ENCODE data around the gene INSC. TPM values are rescaled to one million over a fixed set of nuclear protein-coding genes. Genes with fewer than 3 reads are reported as not detected.

INSC gene
- total RNA-seq, 2 experiments from 2014 or later, result not detected

- ChIA-PET CTCF (no interaction called here), POLR2A (no interaction called here)
- DNase-seq (no peak), ATAC-seq (ENCODE audit: poor library complexity) (no peak)
- H3K27ac ChIP-seq (ENCODE audit: low read depth in 1 of 2, low read length in 2 of 2), result no peak overlapping the region
- TF ChIP-seq, protein P1, sequence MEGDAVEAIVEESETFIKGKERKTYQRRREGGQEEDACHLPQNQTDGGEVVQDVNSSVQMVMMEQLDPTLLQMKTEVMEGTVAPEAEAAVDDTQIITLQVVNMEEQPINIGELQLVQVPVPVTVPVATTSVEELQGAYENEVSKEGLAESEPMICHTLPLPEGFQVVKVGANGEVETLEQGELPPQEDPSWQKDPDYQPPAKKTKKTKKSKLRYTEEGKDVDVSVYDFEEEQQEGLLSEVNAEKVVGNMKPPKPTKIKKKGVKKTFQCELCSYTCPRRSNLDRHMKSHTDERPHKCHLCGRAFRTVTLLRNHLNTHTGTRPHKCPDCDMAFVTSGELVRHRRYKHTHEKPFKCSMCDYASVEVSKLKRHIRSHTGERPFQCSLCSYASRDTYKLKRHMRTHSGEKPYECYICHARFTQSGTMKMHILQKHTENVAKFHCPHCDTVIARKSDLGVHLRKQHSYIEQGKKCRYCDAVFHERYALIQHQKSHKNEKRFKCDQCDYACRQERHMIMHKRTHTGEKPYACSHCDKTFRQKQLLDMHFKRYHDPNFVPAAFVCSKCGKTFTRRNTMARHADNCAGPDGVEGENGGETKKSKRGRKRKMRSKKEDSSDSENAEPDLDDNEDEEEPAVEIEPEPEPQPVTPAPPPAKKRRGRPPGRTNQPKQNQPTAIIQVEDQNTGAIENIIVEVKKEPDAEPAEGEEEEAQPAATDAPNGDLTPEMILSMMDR (IDR thresholded peaks at IDR 0.05), result no peak
- Mint-ChIP-seq H3K4me3 (no peak overlapping the region), H3K9me3 (no peaks in the 10 kb centered on the region), H3K4me1 (ENCODE audit: low read depth) (no peaks in the 10 kb centered on the region), H3K36me3 (ENCODE audit: low read depth) (no peaks in the 10 kb centered on the region), H3K27ac (no peak overlapping the region), H3K27me3 (no peaks in the 10 kb centered on the region)
- intact Hi-C loops (cut with DNase I, micrococcal nuclease), result no loop called here
- H3K4me1 ChIP-seq (ENCODE audit: insufficient read depth, low read length), result no peaks in the 10 kb centered on the region
- no peaks in the 10 kb centered on the region for H3K36me3 ChIP-seq (ENCODE audit: insufficient read depth, low read length)
- H3K4me3 ChIP-seq (ENCODE audit: low read length), result no peak overlapping the region
- H3K9me3 ChIP-seq (ENCODE audit: control insufficient read depth in 1 of 2, insufficient read depth in 1 of 2, low read length in 2 of 2), result no peaks in the 10 kb centered on the region
- H3K27me3 ChIP-seq (ENCODE audit: control insufficient read depth in 1 of 2, insufficient read depth in 2 of 2, low read length in 2 of 2), result peaks cover 0 to 3% of the 10 kb centered on the region in 2 experiments
Observed at GRCh38 chr11:15142838-15143237, 28.1 kb downstream of the INSC start.

- Histone ChIP-seq H3K27me3 (ENCODE audit: control insufficient read depth in 1 of 2, insufficient read depth in 2 of 2, low read length in 2 of 2) (peaks cover 0 to 3% of the 10 kb centered on the region in 2 experiments), H3K9me3 (ENCODE audit: control insufficient read depth in 1 of 2, insufficient read depth in 1 of 2, low read length in 2 of 2) (no peaks in the 10 kb centered on the region), H3K36me3 (ENCODE audit: insufficient read depth, low read length) (no peaks in the 10 kb centered on the region), H3K4me1 (ENCODE audit: insufficient read depth, low read length) (no peaks in the 10 kb centered on the region), H3K4me3 (ENCODE audit: low read length) (no peak overlapping the region), H3K27ac (ENCODE audit: low read depth in 1 of 2, low read length in 2 of 2) (no peak overlapping the region)
- no peak for DNase-seq
- Mint-ChIP-seq H3K4me3 (no peak overlapping the region), H3K27ac (no peak overlapping the region), H3K4me1 (ENCODE audit: low read depth) (no peaks in the 10 kb centered on the region), H3K36me3 (ENCODE audit: low read depth) (no peaks in the 10 kb centered on the region), H3K27me3 (no peaks in the 10 kb centered on the region), H3K9me3 (no peaks in the 10 kb centered on the region)
- intact Hi-C loops (cut with DNase I, micrococcal nuclease), result no loop called here
- ATAC-seq (ENCODE audit: poor library complexity), result no peak
- CTCF ChIA-PET, result no interaction called here
- POLR2A ChIA-PET, result no interaction called here
- TF ChIP-seq, protein P1 (IDR thresholded peaks at IDR 0.05), result no peak
Observed at GRCh38 chr11:15143855-15144254, 29.1 kb downstream of the INSC start.

DNA sequence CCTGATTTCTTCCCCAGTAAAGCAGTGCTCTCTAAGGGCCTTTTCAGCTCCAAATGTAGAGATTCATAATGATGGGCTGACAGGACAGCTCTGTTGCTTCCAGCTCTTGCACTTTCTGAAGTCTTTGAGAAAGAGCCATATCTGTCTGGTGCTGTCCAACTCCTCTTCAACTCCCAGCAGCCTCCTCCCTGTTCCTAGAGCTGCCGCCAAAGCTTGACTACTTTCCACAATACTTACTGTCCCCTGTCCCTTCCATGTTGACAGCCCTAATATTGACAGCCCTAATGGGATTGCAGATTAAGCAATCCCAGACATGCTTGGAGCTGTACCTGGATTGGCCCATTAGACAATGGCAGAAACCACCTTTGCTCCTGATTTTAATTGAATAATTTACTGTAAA, 29.6 kb downstream of the INSC start:
- Mint-ChIP-seq H3K27ac (no peak overlapping the region), H3K4me3 (no peak overlapping the region), H3K9me3 (no peaks in the 10 kb centered on the region), H3K4me1 (ENCODE audit: low read depth) (no peaks in the 10 kb centered on the region), H3K36me3 (ENCODE audit: low read depth) (no peaks in the 10 kb centered on the region), H3K27me3 (no peaks in the 10 kb centered on the region)
- no peak for ATAC-seq (ENCODE audit: poor library complexity)
- intact Hi-C loops (cut with DNase I, micrococcal nuclease), result no loop called here
- no peak for DNase-seq
- no peak overlapping the region for H3K27ac ChIP-seq (ENCODE audit: low read depth in 1 of 2, low read length in 2 of 2)
- no peaks in the 10 kb centered on the region for H3K9me3 ChIP-seq (ENCODE audit: control insufficient read depth in 1 of 2, insufficient read depth in 1 of 2, low read length in 2 of 2)
- TF ChIP-seq, protein P1 (IDR thresholded peaks at IDR 0.05), result no peak
- ChIA-PET CTCF (no interaction called here), POLR2A (no interaction called here)
- no peaks in the 10 kb centered on the region for H3K4me1 ChIP-seq (ENCODE audit: insufficient read depth, low read length)
- H3K27me3 ChIP-seq (ENCODE audit: control insufficient read depth in 1 of 2, insufficient read depth in 2 of 2, low read length in 2 of 2), result peaks cover 0 to 3% of the 10 kb centered on the region in 2 experiments
- no peak overlapping the region for H3K4me3 ChIP-seq (ENCODE audit: low read length)
- H3K36me3 ChIP-seq (ENCODE audit: insufficient read depth, low read length), result no peaks in the 10 kb centered on the region
